Measurements from ENCODE around the gene CNIH2. TPM values are rescaled to one million over a fixed set of nuclear protein-coding genes. Genes with fewer than 3 reads are reported as not detected.
A peak's percentile ranks its signal among the peaks of the same experiment; 100 is the strongest.

CNIH2 gene
- total and polyA plus RNA-seq, 9 of the 15 experiments (the other 6 are each of a cell fraction or from before 2014, with no cell fraction given): 0.26 to 0.89 (median 0.40) TPM; not detected in 4

DNA sequence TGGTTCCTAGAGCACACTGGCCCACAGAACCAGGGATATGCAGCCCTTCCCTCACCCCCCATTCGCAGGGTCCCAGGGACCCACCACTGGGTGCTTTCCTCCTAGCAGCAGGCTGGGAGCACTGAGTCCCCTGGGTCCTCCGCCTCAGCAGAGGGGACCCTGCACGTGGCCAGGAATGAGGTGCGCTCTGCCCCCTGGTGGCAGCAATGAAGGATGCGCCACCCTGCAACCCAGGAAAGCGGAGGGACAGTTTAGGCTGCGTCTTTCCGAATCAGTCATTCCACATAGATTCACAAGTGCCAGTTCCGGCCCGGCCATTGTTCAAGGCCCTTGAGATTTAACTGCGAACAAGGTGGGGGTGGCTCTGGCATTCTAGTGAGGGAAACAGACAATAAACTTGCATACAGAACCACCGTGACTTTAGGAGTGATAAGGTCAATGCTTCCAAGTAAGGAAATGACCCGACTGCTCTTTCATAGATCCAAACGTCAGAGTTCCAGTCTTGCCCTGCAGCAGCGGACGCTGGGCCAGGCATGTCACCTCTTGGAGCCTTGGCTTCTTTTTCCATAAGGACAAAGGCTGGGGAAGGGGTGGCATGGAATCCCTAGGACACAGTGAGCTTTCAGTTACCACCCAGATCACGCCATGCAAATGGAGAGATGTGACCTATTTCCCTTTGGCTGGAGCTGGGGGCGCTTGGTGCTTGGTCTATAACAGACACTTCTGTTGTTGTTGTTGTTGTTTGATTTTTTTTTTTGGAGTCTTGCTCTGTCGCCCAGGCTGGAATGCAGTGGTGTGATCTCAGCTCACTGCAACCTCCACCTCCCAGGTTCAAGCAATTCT, 50.5 kb downstream of the CNIH2 start (continued):
- TF ChIP-seq, protein P1, sequence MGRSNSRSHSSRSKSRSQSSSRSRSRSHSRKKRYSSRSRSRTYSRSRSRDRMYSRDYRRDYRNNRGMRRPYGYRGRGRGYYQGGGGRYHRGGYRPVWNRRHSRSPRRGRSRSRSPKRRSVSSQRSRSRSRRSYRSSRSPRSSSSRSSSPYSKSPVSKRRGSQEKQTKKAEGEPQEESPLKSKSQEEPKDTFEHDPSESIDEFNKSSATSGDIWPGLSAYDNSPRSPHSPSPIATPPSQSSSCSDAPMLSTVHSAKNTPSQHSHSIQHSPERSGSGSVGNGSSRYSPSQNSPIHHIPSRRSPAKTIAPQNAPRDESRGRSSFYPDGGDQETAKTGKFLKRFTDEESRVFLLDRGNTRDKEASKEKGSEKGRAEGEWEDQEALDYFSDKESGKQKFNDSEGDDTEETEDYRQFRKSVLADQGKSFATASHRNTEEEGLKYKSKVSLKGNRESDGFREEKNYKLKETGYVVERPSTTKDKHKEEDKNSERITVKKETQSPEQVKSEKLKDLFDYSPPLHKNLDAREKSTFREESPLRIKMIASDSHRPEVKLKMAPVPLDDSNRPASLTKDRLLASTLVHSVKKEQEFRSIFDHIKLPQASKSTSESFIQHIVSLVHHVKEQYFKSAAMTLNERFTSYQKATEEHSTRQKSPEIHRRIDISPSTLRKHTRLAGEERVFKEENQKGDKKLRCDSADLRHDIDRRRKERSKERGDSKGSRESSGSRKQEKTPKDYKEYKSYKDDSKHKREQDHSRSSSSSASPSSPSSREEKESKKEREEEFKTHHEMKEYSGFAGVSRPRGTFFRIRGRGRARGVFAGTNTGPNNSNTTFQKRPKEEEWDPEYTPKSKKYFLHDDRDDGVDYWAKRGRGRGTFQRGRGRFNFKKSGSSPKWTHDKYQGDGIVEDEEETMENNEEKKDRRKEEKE (IDR thresholded peaks at IDR 0.05; ENCODE audit: borderline replicate concordance in 1 of 2, control insufficient read depth in 1 of 2, low read depth in 2 of 2, low read length in 1 of 2): no peak
- TF ChIP-seq, protein P2, sequence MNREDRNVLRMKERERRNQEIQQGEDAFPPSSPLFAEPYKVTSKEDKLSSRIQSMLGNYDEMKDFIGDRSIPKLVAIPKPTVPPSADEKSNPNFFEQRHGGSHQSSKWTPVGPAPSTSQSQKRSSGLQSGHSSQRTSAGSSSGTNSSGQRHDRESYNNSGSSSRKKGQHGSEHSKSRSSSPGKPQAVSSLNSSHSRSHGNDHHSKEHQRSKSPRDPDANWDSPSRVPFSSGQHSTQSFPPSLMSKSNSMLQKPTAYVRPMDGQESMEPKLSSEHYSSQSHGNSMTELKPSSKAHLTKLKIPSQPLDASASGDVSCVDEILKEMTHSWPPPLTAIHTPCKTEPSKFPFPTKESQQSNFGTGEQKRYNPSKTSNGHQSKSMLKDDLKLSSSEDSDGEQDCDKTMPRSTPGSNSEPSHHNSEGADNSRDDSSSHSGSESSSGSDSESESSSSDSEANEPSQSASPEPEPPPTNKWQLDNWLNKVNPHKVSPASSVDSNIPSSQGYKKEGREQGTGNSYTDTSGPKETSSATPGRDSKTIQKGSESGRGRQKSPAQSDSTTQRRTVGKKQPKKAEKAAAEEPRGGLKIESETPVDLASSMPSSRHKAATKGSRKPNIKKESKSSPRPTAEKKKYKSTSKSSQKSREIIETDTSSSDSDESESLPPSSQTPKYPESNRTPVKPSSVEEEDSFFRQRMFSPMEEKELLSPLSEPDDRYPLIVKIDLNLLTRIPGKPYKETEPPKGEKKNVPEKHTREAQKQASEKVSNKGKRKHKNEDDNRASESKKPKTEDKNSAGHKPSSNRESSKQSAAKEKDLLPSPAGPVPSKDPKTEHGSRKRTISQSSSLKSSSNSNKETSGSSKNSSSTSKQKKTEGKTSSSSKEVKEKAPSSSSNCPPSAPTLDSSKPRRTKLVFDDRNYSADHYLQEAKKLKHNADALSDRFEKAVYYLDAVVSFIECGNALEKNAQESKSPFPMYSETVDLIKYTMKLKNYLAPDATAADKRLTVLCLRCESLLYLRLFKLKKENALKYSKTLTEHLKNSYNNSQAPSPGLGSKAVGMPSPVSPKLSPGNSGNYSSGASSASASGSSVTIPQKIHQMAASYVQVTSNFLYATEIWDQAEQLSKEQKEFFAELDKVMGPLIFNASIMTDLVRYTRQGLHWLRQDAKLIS (CRISPR knock-in tag; IDR thresholded peaks at IDR 0.05): no peak
- TF ChIP-seq PCBP2 (IDR thresholded peaks at IDR 0.05; ENCODE audit: low read depth, low read length, poor library complexity, severe bottlenecking) (no peak), SRF (CRISPR knock-in tag; IDR thresholded peaks at IDR 0.05) (peak in 1 of 2 experiments; percentile 32; a peak in 1 of 4 replicates), ZNF253 (CRISPR knock-in tag; conservative IDR thresholded peaks at IDR 0.05) (no peak), STAT5A (IDR thresholded peaks at IDR 0.05; ENCODE audit: borderline replicate concordance, low read length) (no peak), HOXB6 (CRISPR knock-in tag; IDR thresholded peaks at IDR 0.05; ENCODE audit: borderline replicate concordance) (no peak), SPI1 (IDR thresholded peaks at IDR 0.05; ENCODE audit: borderline replicate concordance, low read depth, low read length) (no peak), OTX1 (CRISPR knock-in tag; IDR thresholded peaks at IDR 0.05) (no peak), ZBTB8A (IDR thresholded peaks at IDR 0.05; ENCODE audit: partially characterized antibody) (no peak)
- TF ChIP-seq, protein P3, sequence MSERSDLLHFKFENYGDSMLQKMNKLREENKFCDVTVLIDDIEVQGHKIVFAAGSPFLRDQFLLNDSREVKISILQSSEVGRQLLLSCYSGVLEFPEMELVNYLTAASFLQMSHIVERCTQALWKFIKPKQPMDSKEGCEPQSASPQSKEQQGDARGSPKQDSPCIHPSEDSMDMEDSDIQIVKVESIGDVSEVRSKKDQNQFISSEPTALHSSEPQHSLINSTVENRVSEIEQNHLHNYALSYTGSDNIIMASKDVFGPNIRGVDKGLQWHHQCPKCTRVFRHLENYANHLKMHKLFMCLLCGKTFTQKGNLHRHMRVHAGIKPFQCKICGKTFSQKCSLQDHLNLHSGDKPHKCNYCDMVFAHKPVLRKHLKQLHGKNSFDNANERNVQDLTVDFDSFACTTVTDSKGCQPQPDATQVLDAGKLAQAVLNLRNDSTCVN (CRISPR knock-in tag; IDR thresholded peaks at IDR 0.05): no peak
- TF ChIP-seq, protein P4, sequence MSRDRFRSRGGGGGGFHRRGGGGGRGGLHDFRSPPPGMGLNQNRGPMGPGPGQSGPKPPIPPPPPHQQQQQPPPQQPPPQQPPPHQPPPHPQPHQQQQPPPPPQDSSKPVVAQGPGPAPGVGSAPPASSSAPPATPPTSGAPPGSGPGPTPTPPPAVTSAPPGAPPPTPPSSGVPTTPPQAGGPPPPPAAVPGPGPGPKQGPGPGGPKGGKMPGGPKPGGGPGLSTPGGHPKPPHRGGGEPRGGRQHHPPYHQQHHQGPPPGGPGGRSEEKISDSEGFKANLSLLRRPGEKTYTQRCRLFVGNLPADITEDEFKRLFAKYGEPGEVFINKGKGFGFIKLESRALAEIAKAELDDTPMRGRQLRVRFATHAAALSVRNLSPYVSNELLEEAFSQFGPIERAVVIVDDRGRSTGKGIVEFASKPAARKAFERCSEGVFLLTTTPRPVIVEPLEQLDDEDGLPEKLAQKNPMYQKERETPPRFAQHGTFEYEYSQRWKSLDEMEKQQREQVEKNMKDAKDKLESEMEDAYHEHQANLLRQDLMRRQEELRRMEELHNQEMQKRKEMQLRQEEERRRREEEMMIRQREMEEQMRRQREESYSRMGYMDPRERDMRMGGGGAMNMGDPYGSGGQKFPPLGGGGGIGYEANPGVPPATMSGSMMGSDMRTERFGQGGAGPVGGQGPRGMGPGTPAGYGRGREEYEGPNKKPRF (IDR thresholded peaks at IDR 0.05; ENCODE audit: low read depth, low read length): no peak
- TF ChIP-seq, protein P5, sequence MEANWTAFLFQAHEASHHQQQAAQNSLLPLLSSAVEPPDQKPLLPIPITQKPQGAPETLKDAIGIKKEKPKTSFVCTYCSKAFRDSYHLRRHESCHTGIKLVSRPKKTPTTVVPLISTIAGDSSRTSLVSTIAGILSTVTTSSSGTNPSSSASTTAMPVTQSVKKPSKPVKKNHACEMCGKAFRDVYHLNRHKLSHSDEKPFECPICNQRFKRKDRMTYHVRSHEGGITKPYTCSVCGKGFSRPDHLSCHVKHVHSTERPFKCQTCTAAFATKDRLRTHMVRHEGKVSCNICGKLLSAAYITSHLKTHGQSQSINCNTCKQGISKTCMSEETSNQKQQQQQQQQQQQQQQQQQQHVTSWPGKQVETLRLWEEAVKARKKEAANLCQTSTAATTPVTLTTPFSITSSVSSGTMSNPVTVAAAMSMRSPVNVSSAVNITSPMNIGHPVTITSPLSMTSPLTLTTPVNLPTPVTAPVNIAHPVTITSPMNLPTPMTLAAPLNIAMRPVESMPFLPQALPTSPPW (CRISPR knock-in tag; IDR thresholded peaks at IDR 0.05): no peak

All from K562 (cell line).